Stimulated activated CD8-positive, alpha-beta memory T cell treated with anti-CD3 and anti-CD28 coated beads, Interleukin-15, amount 100 ng/mL, for 48 hours (primary cell): Measurements from ENCODE around the gene TRIP11.

Source experiments
- DNase-seq, 2 donors: peaks; one replicate each; pipeline ENCODE4 v3.0.0-alpha.2; 2020; ENCODE audit warnings: low read depth in 2 of 2

Gene TRIP11

DNA sequence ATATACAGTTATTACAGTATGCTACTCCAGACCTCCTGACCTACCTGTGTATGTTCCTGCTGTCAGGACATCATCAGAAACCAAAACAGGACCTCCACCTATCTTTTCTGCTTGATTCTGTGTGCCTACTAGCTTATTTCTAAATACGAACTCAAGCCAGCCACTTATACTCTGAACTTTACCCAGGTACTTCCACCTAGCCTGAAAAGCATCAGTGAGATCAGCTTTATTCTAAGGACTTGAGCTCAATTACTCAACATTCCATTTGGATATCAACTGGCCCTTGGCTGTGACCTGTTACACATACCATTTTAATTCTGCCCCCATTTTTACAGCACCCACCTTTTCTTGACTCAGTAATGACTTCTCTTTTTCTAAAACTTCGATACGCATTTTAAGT is 29.2 kb downstream of the TRIP11 start:
- DNase-seq = no peak

DNA sequence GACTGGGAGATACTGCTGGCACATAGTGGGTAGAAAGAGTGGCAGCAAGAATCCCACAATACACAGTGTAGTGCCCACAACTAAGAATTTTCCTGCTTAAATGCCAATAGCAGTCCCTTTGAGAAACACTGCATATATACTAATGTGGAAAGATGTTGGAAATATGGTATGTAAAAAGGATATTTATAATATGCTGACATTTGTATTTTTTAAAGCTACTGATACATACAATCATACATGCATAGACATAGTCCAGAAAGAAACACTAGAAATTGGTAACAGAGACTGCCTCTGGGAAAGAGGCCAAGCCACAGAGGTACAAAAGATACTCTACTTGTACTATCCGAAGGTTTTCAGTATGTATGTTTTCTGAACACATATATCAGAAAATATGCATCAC is 30.3 kb downstream of the TRIP11 start:
- DNase-seq = no peak

DNA sequence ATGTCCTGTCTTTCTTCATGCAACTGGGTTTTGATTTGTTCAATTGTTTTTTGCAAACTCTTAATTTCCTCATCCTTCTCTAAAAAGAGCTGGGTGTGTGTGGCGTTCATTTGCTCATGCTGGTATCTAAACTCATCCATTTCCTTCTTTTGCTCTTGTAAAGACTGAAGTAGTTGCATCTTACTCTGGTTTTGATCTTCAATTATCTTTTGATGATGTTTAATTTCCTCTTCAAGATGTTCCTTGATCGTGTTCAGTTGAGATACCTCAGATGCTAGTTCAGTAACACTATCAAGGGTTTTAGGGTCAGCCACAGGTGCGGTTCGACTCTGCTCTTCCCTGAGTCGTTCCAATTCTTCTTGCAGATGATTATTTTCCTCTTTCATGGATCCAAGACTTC is 34.8 kb downstream of the TRIP11 start:
- no peak for DNase-seq

DNA sequence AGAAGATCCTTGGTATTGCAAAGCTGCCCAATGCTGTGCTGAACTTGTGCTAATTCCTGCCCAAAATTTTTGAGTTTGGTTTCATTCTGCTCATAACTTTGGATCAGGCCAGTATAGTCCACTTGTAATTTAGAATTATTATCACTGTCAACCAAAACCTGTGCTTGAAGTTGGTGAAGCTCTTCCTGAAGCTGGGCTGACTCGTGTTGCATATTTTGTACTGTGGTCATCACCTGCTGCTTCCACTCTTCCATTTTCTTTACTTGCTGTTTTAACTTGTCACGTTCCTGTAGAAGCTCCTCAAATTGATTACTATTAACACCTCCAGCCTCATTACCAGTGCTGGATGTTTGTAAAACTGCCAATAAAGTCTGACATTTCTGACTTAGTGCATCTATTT is 35.8 kb downstream of the TRIP11 start:
- no peak for DNase-seq

DNA sequence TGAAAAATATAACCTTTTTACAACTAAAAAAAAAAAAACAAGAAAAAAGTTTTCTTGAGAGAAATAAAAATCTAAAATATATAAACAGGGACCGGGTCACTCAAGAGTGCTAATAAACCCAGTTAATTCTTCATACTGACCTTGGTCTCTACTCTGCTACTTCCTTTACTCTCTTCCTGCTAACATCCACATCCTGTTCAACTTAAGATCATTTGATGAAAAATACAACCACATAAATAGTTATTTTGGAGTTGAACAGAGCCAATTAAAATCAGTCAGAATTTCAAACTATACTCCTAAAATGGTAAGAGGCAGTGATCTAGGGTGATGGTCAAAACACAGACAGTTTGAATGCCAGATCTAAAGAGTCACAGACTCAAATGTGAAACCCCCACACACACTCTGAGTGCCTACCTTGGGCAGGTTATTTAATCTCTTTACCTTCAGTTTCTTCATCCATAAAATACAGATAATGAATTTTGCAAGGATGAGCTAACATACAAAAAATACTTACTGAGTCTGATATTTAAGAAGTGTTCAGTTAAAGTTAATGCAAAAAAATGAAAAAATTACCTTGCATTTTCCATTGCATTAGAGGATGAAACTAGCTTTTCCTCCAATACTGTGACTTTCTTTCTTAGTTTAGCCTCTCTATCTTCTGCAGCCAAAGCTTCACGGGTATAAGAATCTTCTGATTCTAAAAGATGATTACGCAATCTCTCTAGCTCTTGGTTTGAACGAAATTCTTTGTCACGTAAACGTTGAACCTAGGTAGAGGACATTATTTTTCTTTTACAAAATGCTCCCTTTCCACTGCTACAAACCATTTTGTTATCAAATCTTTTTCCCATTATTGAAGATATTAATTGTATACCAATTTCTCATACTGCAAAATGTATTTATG is 40.9 kb downstream of the TRIP11 start:
- DNase-seq = no peak

DNA sequence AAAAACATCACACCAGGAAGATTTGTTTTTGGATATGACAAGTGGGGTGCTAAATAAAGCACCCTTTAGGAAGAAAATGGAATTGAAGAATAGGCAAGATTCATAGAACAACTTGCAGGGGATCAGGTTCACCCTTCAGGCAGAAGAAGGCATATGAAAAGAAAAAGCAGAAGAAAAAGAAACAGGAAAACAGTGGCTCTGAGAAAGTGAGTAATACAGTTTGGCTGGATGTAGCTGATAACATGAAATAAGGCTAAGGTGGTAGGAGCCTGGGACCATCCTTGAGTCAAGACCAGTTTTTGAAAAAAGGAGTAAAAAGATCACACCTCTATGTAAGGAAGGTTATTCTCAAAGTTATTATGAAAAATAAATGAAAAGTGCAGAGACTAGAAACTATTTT is 42.4 kb downstream of the TRIP11 start:
- DNase-seq = no peak

DNA sequence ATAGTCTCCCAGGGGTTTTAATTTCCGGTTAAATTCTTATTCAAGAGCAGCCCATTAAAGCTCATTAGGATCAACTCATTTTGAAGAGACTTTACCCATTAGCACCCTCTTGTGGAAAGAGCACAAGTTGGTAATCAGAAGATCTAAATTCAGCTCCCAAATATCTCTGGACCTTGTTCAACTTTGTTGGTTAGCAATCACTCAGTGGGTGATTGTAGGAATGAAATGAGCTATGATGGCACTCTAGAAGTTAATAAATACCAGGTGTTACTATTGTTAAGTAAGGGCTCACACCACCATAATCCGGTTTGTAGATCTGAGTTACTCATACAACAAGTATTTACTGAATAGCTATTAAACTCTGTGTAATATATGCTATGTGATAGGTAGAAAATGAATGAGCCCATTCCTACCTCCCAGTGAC is 42.9 kb downstream of the TRIP11 start:
- DNase-seq = no peak

DNA sequence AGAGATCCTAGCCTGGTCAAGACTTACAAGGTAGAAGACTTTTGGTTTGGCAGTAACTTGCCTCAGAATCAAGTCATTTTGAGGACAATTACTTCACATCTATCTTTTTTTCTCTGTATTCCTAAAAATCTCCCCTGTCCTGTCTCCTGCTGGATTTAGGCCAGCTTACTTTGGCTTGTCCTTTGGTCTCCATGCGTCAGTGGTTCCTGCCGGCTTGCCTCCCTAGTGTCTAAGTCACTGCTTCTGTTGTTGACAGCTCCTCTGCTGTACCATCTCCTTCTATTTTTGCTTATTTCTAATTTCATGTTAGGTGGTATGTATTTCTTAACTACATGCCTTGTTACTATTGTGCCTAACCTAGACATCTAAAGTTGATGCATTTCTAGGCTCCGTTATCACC is 52.7 kb downstream of the TRIP11 start:
- DNase-seq = no peak

DNA sequence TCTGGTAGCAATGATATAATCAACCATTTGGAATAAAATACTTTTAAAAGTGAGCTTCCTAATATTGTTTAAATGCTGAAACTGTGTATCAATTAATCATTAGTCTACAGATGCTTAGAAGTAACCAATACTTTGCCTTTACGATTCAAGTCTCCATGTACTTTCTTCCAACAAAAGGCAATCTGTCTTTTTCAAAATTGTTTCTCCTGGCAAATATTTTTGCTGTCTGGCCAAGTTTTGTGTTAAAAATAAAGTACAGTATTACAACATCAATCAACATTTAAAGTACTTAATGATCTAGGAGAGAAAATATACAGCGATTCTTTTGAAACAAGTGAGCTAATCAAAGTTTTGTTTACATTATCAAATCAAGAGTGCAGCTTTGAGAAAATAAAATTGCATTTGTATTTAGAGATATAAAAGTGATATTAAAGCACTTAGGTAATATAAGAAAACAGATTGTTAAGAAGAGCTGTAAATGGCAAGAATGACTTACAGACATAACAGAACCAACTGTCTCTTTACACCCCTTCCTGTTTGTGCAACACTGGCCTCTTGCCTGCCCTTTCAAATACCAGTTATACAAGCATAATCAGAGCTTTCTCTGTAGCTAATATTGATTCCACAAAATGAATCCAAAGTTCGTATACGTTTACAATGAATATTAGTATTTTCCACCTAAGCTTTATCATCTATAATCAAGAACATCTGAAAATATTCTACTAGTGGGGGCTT is 54.2 kb downstream of the TRIP11 start:
- no peak for DNase-seq

DNA sequence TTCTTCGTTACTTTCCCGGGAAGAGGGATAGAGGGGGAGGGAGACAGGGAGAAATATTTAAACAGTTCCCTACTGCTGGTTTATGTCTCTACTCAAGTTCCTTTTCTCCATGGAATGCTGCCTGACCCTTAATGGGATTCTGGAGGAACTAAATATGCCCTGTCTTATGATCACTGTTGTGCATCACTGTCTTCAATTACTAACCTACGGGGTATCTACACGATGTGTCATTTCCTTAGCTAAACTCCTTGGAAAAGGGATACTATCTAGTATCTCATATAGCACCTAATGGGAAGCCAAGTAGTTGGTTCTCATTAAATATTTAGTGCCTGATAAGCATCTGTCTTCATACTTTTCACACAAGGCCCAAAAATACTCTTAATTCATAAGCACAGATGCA is 54.9 kb downstream of the TRIP11 start:
- no peak for DNase-seq

DNA sequence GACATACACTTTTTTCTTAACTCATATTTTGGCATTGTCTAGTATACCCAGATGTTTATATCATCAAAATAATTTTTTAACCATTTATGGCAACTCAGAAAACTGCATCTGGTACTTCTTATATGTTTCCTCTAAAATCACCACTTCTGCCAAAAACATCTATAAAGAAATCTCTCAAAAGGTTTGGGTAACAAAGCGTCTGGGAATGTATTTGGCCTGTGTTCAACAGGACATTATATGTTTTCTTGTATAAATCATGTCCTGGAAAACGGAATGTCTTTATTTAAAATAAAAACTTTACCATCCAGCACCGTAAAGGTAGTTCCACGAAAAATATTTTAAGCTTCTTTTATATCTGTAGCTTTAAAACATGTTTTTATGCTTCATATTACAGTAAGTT is 56.3 kb downstream of the TRIP11 start:
- DNase-seq = no peak

DNA sequence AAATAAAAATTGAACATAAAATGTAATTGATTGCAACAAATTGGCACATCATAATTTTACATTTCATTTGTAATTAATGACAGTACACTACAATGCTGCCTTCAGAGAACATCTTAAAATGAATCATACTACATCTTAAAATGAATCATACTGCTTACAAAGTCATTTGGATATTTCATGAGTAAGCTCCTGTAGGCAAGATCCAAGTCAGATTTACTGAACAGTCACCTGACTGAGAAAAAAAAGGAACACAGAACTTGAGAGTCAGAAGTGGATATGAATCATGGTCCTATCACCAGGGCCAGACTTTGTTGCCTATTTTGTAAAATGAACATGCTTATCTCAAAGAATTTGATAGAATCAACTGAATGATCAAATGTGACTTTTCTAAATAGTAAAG is 59.7 kb downstream of the TRIP11 start:
- DNase-seq = no peak

DNA sequence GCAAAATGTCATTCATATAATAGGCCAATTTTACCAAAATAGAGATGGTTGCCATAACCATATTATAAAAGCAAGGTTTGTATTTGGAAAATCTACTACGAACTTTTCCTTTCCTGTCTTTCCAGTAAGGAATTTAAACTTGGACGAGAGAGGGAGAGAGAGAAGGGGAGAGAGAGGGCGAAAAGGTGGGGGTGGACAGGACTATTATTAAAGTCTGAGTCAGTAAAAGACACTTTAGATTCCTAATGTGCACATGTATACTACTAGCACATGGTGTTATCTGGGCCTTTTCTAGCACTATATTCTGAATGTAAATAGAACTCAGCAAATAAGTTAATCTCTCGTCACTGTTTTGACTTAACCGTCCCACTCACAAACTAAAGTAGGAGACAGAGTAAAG is 62.0 kb downstream of the TRIP11 start:
- no peak for DNase-seq

DNA sequence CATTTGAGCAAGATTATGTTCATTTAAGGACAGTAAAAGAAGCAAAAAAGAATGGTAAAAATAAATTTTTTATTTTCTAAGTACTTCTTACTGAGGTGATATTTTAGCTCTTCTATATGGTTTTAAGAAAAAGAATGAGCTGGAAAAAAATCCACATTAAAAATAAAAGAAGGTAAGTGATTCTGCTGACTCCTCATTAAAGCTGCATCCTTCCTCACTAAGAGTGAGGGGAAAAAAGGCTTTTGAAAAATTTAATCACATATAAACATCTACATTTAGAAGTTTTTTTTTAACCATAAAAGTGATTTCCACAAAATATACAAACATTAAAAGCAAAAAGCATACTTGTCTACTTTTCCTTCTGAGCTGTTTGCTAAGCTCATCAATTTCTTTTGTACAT is 64.1 kb downstream of the TRIP11 start:
- no peak for DNase-seq

DNA sequence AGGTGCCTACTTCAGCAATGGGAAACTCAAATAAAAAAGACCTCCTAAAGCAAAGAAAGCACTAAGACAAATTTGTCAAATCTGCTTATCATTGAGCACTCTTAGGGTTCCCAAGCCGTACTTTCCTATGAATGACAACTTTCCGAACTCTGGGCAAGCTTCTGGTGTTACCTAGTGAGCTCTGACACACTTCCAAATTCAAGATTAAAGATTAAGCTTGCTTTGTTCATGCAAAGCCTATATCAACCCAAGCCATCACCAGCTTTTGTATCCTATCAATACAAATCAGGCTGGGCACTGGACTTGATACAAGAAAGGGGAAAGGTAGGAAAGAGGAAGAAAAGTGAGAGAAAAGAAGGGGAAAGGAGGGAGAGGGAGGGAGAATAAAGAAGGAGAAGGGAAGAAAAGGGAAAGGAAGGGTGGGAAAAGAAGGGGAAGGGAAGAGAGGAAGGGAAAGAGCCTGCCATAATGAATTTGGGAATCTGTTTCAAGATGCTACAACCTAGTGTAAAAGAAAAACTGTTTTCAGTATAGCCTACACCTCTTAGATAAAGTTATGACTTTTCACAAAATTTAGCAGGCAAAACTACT is 68.6 kb downstream of the TRIP11 start:
- DNase-seq = no peak

DNA sequence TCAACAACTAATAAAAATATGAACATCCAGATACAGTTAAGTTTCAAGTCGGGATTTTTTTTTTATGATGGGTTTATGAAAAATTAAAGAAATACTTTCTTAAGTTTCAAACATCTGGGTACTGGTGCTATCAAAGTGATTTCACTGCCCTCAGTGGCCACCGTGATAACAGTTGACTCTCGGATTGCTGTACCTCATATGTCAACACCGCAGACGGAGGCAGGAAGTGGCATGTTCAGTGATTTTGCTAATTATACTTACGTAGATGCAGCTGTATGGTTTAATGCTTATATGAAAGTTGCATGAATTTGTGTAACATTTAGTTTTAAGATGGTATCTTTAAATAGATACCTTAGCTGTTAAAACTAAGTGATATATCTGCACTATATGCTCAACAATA is 71.6 kb downstream of the TRIP11 start:
- peak in 1 of 2 donors; percentile 29 for DNase-seq

DNA sequence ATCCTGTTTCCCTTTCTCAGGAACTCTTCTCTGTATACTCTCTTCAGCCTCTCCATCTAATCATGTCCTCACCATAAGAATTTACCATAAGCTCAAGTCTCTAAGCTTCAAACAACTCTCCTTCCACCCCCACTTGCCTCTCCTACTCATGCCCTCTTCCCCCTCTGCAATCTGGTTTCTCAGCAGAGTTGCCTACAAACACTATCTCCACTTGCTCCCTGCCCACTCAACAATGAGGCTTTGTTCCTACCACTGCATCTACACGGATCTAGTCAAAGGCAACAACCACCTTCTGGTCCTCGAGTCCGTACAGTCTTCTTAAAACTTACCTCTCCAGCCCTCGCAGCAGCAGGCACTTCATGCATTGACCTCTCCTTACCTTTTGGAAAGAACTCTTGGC is 75.1 kb downstream of the TRIP11 start:
- no peak for DNase-seq

DNA sequence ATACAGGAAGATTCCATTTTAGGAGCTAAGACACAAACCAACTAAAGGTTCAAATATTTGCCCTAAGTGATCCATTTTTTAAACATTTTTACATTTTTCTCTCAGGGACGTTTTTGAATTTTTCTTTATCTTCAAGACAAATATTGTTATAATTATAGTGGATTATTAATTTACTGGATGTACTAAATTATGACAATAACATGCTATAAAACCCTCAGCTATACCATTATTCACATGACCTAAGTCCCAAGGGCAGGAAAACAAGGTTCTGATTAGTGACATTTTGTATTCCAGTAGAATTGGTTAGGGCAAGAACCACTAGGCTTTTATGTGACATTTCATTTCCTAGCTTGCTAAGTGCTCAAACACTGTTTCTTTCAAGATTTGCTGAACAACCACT is 75.8 kb downstream of the TRIP11 start:
- no peak for DNase-seq

DNA sequence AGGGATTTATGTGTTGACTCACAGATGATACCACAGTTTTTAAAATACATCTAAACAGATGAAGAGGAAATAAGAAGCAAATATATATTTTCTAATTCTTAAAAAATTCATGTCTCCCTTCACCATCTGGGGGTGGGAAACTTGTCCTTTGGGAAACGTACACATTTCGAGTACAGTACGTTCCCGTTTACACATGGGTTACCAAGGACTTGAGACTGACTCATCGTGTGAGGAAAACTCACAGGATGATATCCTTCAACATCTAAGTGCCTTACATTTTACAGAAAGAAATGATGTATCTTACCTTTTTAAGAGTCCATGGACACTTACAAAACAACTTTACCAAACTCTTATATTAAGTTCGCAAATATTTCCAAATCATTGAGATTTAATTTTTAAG is 76.4 kb downstream of the TRIP11 start:
- no peak for DNase-seq

DNA sequence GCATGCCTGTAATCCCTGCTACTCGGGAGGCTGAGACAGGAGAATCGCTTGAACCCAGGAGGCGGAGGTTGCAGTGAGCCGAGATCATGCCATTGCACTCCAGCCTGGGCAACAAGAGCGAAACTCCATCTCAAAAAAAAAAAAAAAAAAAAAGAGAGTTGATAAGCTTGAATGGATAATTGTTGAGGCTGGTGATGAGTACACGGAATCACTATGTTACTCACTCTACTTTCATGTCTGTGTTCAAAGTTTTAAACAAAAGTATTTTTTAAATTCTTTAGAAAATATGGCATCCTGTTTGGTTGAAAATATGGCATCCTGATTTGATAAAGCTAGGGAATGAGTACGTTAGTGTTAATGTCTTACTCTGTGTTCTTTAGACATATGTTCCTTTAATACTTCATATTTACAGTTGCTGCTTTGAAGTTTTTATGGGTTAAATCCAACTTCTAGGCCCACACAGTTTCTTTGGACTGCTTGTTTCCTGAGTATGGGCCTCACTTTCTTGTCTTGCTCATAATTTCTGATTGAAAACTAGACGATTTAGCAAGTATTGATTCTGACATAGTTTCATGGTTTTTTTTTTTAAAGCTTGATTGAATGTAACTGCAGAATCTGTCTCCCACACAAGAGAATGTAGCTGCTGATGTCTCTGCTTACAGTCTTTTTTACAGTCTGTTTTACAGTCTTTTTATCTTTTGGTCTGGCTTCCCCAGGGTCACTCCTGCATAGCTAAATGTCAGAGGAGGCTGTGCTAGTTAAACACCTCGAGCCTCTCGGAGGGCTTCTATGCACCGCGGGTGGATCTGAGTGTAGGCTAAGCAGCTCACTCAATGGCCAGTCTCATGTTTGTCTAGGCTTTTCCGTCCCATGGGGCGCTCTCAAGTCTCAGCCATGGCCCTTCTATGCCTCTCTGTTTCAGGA is 78.3 kb downstream of the TRIP11 start:
- no peak for DNase-seq

DNA sequence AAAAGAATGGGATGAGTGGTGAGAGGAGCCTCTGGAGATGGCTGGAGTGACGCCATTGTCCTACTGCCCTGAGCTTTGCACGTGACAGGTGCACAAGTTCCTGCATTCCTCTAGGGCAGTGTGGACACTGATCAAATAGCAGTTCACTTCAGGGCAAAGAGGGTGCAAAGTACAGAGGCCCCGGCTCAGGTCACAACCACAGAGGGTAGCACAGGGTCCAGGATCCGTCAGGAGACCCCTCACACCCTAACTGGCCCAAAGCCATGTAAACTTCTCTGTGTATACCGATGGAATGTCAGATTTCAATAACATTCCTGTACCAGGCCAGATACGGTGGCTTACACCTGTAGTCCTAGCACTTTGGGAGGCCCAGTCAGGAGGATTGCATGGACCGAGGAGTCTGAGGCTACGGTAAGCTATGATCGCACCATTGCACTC is 82.0 kb downstream of the TRIP11 start:
- DNase-seq = no peak

DNA sequence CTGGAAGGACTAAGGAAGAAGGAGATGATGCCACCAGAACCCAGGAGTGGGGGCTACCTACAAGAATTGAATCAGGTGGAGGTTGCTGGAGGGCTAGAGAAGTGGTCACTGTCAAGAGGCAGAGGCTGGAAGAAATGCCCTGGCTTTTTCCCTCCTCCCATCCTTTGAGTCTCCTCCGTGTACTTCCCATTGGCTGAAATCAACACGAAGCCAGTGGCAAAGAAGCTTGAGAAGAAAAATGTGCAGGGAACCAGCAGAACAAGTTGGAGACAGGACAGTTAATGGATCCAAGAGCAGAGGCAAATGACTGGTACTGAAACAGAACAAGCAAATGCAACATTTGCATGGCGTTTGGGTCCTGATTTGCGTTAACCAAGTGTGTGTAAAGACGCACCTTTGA is 83.2 kb downstream of the TRIP11 start:
- DNase-seq = no peak
